GM12892 (cell line): Measurements from ENCODE around the gene SMIM5.

Source experiments
- DNase-seq: peaks from one replicate; pipeline ENCODE4 v3.0.0; 2011; ENCODE audit not compliant: insufficient read length
- FAIRE-seq: peaks from 2 replicates; lab custom pipeline; 2011; peaks lifted over from hg19 to GRCh38; lab: Jason Lieb, UNC
- POLR2A ChIP-seq: IDR thresholded peaks from 2 replicates; pipeline ENCODE4 v1.6.1; 2011; ENCODE audit warnings: low read depth, low read length, control low read depth
- POLR2AphosphoS5 ChIP-seq: IDR thresholded peaks from 2 replicates; pipeline ENCODE4 v1.6.1; 2011; ENCODE audit warnings: low read depth, low read length, control low read depth
- TAF1 ChIP-seq: IDR thresholded peaks from 2 replicates; pipeline ENCODE4 v1.6.1; 2011; ENCODE audit warnings: low read depth, mild to moderate bottlenecking, control low read depth, low read length, borderline replicate concordance

Gene SMIM5

GRCh38 chr17:75650874-75651273, 17.6 kb downstream of the SMIM5 start:
- FAIRE-seq: no peak
- no peak for DNase-seq
- no peak for TF ChIP-seq POLR2A
- TF ChIP-seq POLR2AphosphoS5: no peak
- no peak for TF ChIP-seq TAF1

GRCh38 chr17:75652341-75652740, 19.1 kb downstream of the SMIM5 start:
- DNase-seq (no peak), FAIRE-seq (no peak)

DNA sequence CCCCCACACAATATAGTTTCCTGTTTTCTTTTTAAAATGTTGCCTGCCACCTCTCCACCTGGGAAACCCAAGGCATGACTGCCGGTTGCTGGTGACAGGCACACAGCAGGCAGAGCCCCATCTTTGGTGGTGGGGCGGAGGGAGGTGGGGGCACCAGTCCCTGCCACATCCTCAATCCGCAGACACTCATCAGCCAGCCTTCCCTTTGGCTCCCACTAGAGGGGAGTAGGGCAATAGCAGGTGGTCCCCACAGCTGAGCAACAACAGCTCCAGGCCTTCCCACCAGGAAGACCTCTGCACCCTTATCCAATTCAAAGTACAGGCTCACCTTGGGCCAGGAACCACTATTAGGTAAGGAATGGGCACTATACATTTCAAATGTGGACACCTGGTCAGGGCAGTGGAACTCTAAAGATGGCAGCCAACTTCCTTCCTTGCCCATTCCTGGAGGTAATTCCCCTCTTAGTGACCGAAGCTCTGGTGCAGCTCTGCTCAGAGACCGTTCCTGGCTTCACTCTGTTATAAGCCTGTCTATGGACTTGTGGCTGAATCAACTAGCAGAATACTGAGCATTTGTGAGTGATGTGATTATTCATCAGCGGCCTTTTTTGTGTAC, 19.8 kb downstream of the SMIM5 start:
- DNase-seq (no peak), FAIRE-seq (peak; percentile 73)
- TF ChIP-seq POLR2AphosphoS5: no peak
- TF ChIP-seq POLR2A: no peak
- TF ChIP-seq TAF1: no peak

More at GRCh38 chr17:75652341-75652740, 19.1 kb downstream of the SMIM5 start:
- TF ChIP-seq POLR2AphosphoS5 (no peak), TAF1 (no peak), POLR2A (no peak)

- no peak for DNase-seq
- FAIRE-seq: no peak
- TF ChIP-seq POLR2AphosphoS5 (no peak), TAF1 (no peak), POLR2A (no peak)
These were observed 20.9 kb downstream of the SMIM5 start for GRCh38 chr17:75654176-75654575.

DNA sequence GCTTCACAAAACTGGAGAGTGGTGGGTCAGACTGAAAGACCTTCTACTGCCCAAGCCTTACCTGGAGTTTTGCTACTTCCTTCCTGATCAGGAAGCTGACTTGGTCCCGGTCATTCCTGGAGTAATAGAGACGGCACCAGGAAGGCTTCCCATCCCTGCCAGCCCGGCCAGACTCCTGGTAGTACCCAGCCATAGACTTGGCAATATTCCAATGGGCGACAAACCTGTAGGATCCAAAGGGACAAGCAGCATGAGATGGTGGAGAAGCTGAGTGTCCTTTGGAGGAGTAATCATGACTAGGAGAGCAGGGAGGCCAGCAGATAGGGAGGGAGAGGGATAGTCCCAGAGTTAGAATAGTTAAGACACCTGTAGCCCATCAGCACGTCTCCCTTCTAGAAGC, 25.0 kb downstream of the SMIM5 start:
- TF ChIP-seq TAF1 (no peak), POLR2A (no peak), POLR2AphosphoS5 (no peak)
- DNase-seq (no peak), FAIRE-seq (no peak)

DNA sequence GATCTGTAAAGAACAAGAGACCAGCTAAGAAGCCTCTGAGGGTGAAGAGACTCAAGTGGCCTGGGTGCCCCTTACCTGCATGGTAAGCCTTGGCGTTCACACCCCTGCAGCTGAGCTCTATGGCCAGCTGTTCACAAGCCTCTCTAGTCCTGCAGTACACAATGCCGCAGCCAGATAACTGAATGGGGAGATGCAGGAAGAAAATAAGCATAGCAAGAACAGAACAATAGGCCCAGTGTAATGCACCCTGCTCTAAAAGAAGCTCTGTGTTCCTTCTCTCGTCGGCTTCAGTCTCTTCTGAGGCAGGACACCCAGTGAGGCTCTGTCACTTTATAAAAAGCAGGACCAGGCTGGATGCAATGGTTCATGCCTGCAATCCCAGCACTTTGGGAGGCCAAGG, 28.3 kb downstream of the SMIM5 start:
- FAIRE-seq: no peak
- no peak for DNase-seq
- TF ChIP-seq TAF1 (no peak), POLR2A (no peak), POLR2AphosphoS5 (no peak)

DNA sequence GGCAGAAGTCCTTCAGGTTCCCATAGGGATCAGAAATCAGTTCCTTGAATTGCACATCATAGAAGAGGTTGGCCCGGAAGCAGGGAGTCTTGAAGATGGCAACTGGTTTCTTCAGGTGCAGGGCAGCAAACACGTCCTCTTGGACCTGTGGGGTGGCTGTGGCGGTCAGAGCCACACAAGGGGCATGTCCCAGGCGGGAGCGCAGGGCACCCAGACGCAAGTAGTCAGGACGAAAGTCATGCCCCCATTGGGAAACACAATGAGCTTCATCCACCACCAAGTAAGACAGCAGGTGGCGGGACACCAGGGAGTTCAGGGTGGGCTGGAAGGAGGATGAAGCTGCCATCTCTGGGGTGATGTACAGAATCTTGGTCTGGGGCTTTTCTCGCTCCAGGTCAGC, 29.3 kb downstream of the SMIM5 start:
- TF ChIP-seq TAF1 (no peak), POLR2A (no peak), POLR2AphosphoS5 (no peak)
- FAIRE-seq: no peak
- no peak for DNase-seq

- FAIRE-seq (peak; percentile 81), DNase-seq (no peak)
- TF ChIP-seq TAF1 (no peak), POLR2AphosphoS5 (peak; percentile 46; the same call in 1 of the 2 replicates)
These were observed 30.9 kb downstream of the SMIM5 start for GRCh38 chr17:75664099-75664549.

GRCh38 chr17:75665981-75666380, 32.7 kb downstream of the SMIM5 start:
- DNase-seq (no peak), FAIRE-seq (no peak)
- no peak for TF ChIP-seq TAF1

DNA sequence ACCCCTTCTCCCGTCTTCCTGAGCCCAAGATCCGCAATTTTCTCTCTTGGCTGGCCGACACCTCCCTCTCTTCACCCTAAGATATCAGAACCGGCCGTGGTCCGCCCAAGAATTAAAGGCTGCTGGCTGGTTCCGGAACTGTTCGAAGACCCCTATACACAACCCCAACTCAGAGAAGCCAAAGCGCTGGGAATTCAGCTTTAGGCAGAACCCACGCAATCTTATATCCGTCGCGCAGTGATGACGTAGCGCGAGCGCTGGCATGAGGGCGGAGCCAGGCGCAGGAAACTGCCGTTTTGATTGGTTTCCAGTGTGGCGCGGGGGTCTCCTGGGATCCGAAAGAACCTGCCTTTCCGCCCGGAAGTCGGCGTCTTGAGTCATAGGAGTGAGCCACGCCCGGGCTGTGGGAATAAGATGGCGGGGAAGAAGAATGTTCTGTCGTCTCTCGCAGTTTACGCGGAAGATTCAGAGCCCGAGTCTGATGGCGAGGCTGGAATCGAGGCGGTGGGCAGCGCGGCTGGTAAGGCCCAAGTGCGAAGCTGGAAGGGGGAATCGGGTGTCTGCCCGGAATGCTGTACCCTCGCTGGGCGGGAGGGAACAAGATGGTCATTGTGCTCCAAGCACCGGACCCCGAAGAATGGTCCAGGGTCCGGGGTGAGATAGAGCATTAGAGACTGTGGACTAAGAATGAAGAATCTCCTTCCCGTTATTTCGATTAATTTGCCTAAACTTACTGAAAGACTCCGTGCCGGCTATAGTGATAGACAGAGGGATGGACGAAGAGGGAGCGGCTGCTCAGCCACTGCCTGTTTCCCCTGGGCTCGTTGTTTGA, 33.9 kb downstream of the SMIM5 start, which contains the start of the genes RECQL5 and SAP30BP:
RECQL5 (minus strand) TSS at position 196 of the 832 bp plus-strand sequence. CDS start 597 bp downstream, outside the sequence.
SAP30BP (plus strand) TSS at position 380 of the 832 bp plus-strand sequence; CDS start at position 415, 35 bp downstream.
- TF ChIP-seq POLR2AphosphoS5 (peak; percentile 86), TAF1 (no peak), POLR2A (peak; percentile 76)
- DNase-seq (peak; percentile 73), FAIRE-seq (peak; percentile 95)

DNA sequence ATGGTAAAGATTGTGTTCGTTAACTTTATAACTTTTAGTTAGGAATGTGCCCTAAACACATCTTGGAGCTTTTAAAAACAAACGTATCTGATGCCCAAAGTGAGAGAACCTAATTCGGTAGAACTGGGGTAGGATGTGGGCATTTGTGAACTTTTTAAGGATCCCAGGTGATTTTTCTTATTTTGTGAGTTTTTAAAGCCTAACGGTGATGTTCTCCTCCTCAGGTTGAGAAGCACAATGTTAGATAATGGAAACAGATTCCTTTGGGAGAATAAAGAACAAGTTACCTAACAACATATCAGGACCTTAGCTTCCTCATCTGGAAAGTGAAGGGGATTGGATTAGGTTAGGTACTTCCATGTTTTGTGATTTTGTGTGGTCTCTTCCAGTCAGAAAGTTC, 34.6 kb downstream of the SMIM5 start:
- FAIRE-seq (no peak), DNase-seq (no peak)
- TF ChIP-seq POLR2AphosphoS5 (no peak), TAF1 (no peak), POLR2A (no peak)

DNA sequence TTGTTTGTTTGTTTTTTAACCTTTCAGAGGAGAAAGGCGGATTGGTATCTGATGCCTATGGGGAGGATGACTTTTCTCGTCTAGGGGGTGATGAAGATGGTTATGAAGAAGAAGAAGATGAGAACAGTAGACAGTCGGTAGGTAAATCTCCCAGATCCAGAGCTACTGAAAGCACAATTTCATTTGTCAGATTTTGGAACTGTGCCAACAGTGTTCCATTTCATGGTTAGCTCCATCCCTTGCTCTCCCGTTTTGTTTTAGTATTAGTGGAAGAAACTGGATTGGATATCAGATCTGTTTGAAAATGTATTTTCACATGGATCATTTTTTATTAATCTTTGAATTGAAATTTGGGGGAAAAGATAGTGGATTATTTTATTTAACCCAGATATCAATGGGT, 35.3 kb downstream of the SMIM5 start:
- DNase-seq (no peak), FAIRE-seq (no peak)
- TF ChIP-seq POLR2AphosphoS5: no peak
- no peak for TF ChIP-seq POLR2A
- TF ChIP-seq TAF1: no peak
